K562 (cell line): ENCODE results near the gene ZNF845. TPM values are rescaled to one million over a fixed set of nuclear protein-coding genes. Genes with fewer than 3 reads are reported as not detected.

Experiments used
- GABPB1 ChIP-seq: sonication (generic); formaldehyde crosslinking; IDR thresholded peaks from 2 replicates; pipeline ENCODE4 v1.8.0; 2022; ENCODE audit warnings: mild to moderate bottlenecking, missing genetic modification reagents
- ILK ChIP-seq: fragments of 450-650 bp; IDR thresholded peaks from 2 replicates; pipeline ENCODE4 v1.6.1; 2016; ENCODE audit warnings: missing genetic modification characterization, low read depth, mild to moderate bottlenecking, missing compliant biosample characterization, moderate library complexity, borderline replicate concordance
- NKRF ChIP-seq: fragments of 450-650 bp; IDR thresholded peaks from 2 replicates; pipeline ENCODE4 v1.6.1; 2016; ENCODE audit warnings: borderline replicate concordance
- NR2C1 ChIP-seq, 2 experiments: fragments of 450-650 bp; IDR thresholded peaks; 2 replicates each; pipeline ENCODE4 v1.6.1; 2017; ENCODE audit warnings: mild to moderate bottlenecking in 2 of 2, antibody characterized with exemption in 1 of 2, inconsistent platforms in 1 of 2, missing compliant biosample characterization in 1 of 2, missing genetic modification characterization in 1 of 2
- NR2C2 ChIP-seq, 2 experiments: fragments of 200-800 bp in 1 of 2; sonication (Bioruptor generic) in 1 of 2; sonication (generic) in 1 of 2; formaldehyde crosslinking in 1 of 2; IDR thresholded peaks; 2 replicates each; pipeline versions ENCODE4 v1.6.1 to v1.8.0; 2016 to 2022; ENCODE audit warnings: mild to moderate bottlenecking in 1 of 2, missing compliant biosample characterization in 1 of 2, missing genetic modification characterization in 1 of 2, missing genetic modification reagents in 1 of 2
- ZBTB11 ChIP-seq, 3 experiments: fragments of 200-800 bp in 1 of 3; fragments of 250-450 bp in 1 of 3; fragments of 450-650 bp in 1 of 3; sonication (Bioruptor Pico) in 1 of 3; sonication (Bioruptor generic) in 1 of 3; formaldehyde crosslinking in 1 of 3; IDR thresholded peaks; 2 replicates each; pipeline versions ENCODE4 v1.6.1 to v1.8.0; 2016 to 2022; ENCODE audit warnings: mild to moderate bottlenecking in 2 of 3, missing genetic modification characterization in 2 of 3, missing compliant biosample characterization in 1 of 3, moderate library complexity in 1 of 3
- polyA plus RNA-seq, 8 experiments: library from polyadenylated mRNA; depleted of rRNA in 4 of 8; stranded (reverse) in 5 of 8; unstranded in 3 of 8; fragments of >200 nt; fragmentation: Nextera tagmentation in 2 of 8; fragmentation: Illumina TruSeq in 1 of 8; extraction: Ambion mirVana in 2 of 8; extraction: Trizol in 1 of 8; gene quantifications; 2 replicates each; pipeline versions ENCODE4 v1.2.1 to v1.2.3, GENCODE V29; 2011 to 2014; ENCODE audit warnings: inconsistent platforms in 1 of 8, missing spikeins in 1 of 8
- total RNA-seq, 7 experiments: library from RNA; depleted of rRNA in 6 of 7; stranded (reverse); fragments of >200 nt in 6 of 7; fragmentation: Illumina TruSeq in 2 of 7; extraction: Trizol in 2 of 7; gene quantifications; 2 replicates each; pipeline versions ENCODE4 v1.2.1 to v1.2.3, GENCODE V29; 2011 to 2021; ENCODE audit warnings: low replicate concordance in 1 of 7
- TF ChIP-seq, protein P1 (sequence below), 3 experiments: fragments of 200-800 bp in 1 of 3; sonication (Bioruptor generic) in 1 of 3; sonication (generic) in 1 of 3; formaldehyde crosslinking in 1 of 3; IDR thresholded peaks; 2 replicates each; pipeline versions ENCODE4 v1.6.1 to v1.8.0; 2016 to 2022; ENCODE audit warnings: mild to moderate bottlenecking in 2 of 3, missing compliant biosample characterization in 2 of 3, missing genetic modification characterization in 2 of 3, missing genetic modification reagents in 1 of 3

The ZNF845 gene
- total and polyA plus RNA-seq, 9 of the 15 experiments (the other 6 are each of a cell fraction or from before 2014, with no cell fraction given) = 1.9 to 13.2 (median 6.4) TPM

GRCh38 chr19:53328967-53329366 is 4.6 kb upstream of the ZNF845 start (continued):
- TF ChIP-seq ZBTB11 (CRISPR knock-in tag; IDR thresholded peaks at IDR 0.05) (peak in 2 of 3 experiments; percentile 59 to 90; a peak in 4 of 6 replicates), NR2C1 (IDR thresholded peaks at IDR 0.05) (peak; percentile 94), NR2C1 (tag; IDR thresholded peaks at IDR 0.05) (peak; percentile 85), GABPB1 (CRISPR knock-in tag) (peak; percentile 82; the same call in 1 of the 2 replicates), NKRF (no peak), NR2C2 (CRISPR knock-in tag; IDR thresholded peaks at IDR 0.05) (peak; percentile 95), NR2C2 (tag; IDR thresholded peaks at IDR 0.05) (peak; percentile 87), ILK (tag) (no peak)
- TF ChIP-seq, protein P1, sequence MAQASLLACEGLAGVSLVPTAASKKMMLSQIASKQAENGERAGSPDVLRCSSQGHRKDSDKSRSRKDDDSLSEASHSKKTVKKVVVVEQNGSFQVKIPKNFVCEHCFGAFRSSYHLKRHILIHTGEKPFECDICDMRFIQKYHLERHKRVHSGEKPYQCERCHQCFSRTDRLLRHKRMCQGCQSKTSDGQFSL (CRISPR knock-in tag; IDR thresholded peaks at IDR 0.05) = no peak
- TF ChIP-seq, protein P1 (tag; IDR thresholded peaks at IDR 0.05) = no peak
